Endodermal cell (in vitro differentiated cells): Measurements from ENCODE around the gene M6PR. TPM values are rescaled to one million over a fixed set of nuclear protein-coding genes. Genes with fewer than 3 reads are reported as not detected.

Experiments used
- DNase-seq: peaks from one replicate; pipeline ENCODE4 v3.0.0-alpha.2; 2017
- H3K27ac ChIP-seq: 2 replicates; pipeline ENCODE4 v1.5.1; 2013; ENCODE audit warnings: mild to moderate bottlenecking, low read depth, low read length, moderate library complexity
- H3K27me3 ChIP-seq: 2 replicates; pipeline ENCODE4 v1.6.1; 2013; ENCODE audit warnings: mild to moderate bottlenecking, low read length, moderate library complexity; ENCODE audit not compliant: insufficient read depth, control insufficient read depth, poor library complexity, severe bottlenecking
- H3K36me3 ChIP-seq: 2 replicates; pipeline ENCODE4 v1.7.0; 2013; ENCODE audit warnings: mild to moderate bottlenecking, low read length, moderate library complexity; ENCODE audit not compliant: control insufficient read depth, insufficient read depth
- H3K4me1 ChIP-seq: one replicate; pipeline ENCODE4 v1.7.0; 2013; ENCODE audit warnings: low read length; ENCODE audit not compliant: control insufficient read depth, insufficient read depth
- H3K4me3 ChIP-seq: 2 replicates; pipeline ENCODE4 v1.5.1; 2013; ENCODE audit warnings: mild to moderate bottlenecking, low read length, moderate library complexity
- H3K9ac ChIP-seq: 2 replicates; pipeline ENCODE4 v1.6.1; 2013; ENCODE audit warnings: mild to moderate bottlenecking, low read length, moderate library complexity; ENCODE audit not compliant: poor library complexity, severe bottlenecking; ENCODE audit errors: extremely low read depth
- H3K9me3 ChIP-seq: 2 replicates; pipeline ENCODE4 v1.6.1; 2013; ENCODE audit warnings: mild to moderate bottlenecking, low read length, moderate library complexity; ENCODE audit not compliant: control insufficient read depth
- H3K27ac Mint-ChIP-seq: 2 replicates; pipeline ENCODE4 v1.8.0; 2020; ENCODE audit warnings: mixed read lengths
- H3K27me3 Mint-ChIP-seq: 2 replicates; pipeline ENCODE4 v1.8.0; 2021; ENCODE audit warnings: mild to moderate bottlenecking, mixed read lengths; ENCODE audit not compliant: insufficient read depth
- H3K36me3 Mint-ChIP-seq: 2 replicates; pipeline ENCODE4 v1.8.0; 2020; ENCODE audit warnings: low read depth, mixed read lengths
- H3K4me1 Mint-ChIP-seq: 2 replicates; pipeline ENCODE4 v1.8.0; 2020; ENCODE audit warnings: mixed read lengths
- H3K4me3 Mint-ChIP-seq: 2 replicates; pipeline ENCODE4 v1.8.0; 2020; ENCODE audit warnings: mild to moderate bottlenecking, moderate library complexity, mixed read lengths
- H3K9me3 Mint-ChIP-seq: 2 replicates; pipeline ENCODE4 v1.8.0; 2020; ENCODE audit warnings: mild to moderate bottlenecking, mixed read lengths
- CTCF ChIP-seq: fragments of 200-600 bp; sonication (generic); conservative IDR thresholded peaks from 2 replicates; pipeline ENCODE4 v1.5.0; 2021; ENCODE audit warnings: antibody characterized with exemption, mild to moderate bottlenecking
- WGBS, 2 experiments: methylation state at CpG; one replicate each; pipeline versions ENCODE4 v1.1.5 to v1.1.7; 2013; ENCODE audit warnings: missing lambda C conversion rate in 2 of 2, mixed read lengths in 1 of 2; ENCODE audit not compliant: insufficient coverage in 1 of 2, insufficient read length in 1 of 2; 5-methylcytosine and 5-hydroxymethylcytosine counted together
- total RNA-seq, 2 donors: library from RNA; stranded (reverse); fragmentation: NEBNext Ultra II Directional in 1 of 2; extraction: Animal tissue kit (Norgen Biotek cat#: 25700) in 1 of 2; gene quantifications; 2 replicates in 1 of 2; 3 replicates in 1 of 2; pipeline ENCODE4 v1.2.1, GENCODE V29; 2021

Gene M6PR
- total RNA-seq, 2 donors from 2014 or later: 116 to 255 TPM

- H3K4me1 Mint-ChIP-seq: no peaks in the 10 kb centered on the region
- no peaks in the 10 kb centered on the region for H3K27me3 Mint-ChIP-seq
- no CpG with 5 or more reads among the region's 2 CpGs for WGBS, 2 experiments
- H3K36me3 Mint-ChIP-seq: peaks cover 12% of the 10 kb centered on the region
- Histone ChIP-seq H3K9ac (no peak overlapping the region), H3K27me3 (no peaks in the 10 kb centered on the region), H3K27ac (no peak overlapping the region), H3K9me3 (peaks cover 10% of the 10 kb centered on the region), H3K4me3 (no peak overlapping the region), H3K36me3 (no peaks in the 10 kb centered on the region), H3K4me1 (no peaks in the 10 kb centered on the region)
- H3K27ac Mint-ChIP-seq: no peak overlapping the region
- no peak for DNase-seq
- peaks cover 20% of the 10 kb centered on the region for H3K9me3 Mint-ChIP-seq
- TF ChIP-seq CTCF: no peak
- no peak overlapping the region for H3K4me3 Mint-ChIP-seq
Observed at GRCh38 chr12:8958066-8958465, 8.6 kb upstream of the M6PR start.

- H3K9me3 Mint-ChIP-seq: peaks cover 24% of the 10 kb centered on the region
- no peaks in the 10 kb centered on the region for H3K4me1 Mint-ChIP-seq
- Histone ChIP-seq H3K9me3 (peaks cover 15% of the 10 kb centered on the region), H3K27me3 (no peaks in the 10 kb centered on the region), H3K4me3 (no peak overlapping the region), H3K36me3 (no peaks in the 10 kb centered on the region), H3K4me1 (no peaks in the 10 kb centered on the region), H3K9ac (no peak overlapping the region), H3K27ac (no peak overlapping the region)
- no peak for DNase-seq
- 88 to 89% methylated on average over 3 to 4 of the region's 4 CpGs for WGBS, 2 experiments
- TF ChIP-seq CTCF: no peak
- H3K27me3 Mint-ChIP-seq: no peaks in the 10 kb centered on the region
- H3K27ac Mint-ChIP-seq: no peak overlapping the region
- H3K4me3 Mint-ChIP-seq: no peak overlapping the region
- H3K36me3 Mint-ChIP-seq: peaks cover 17% of the 10 kb centered on the region
Observed at GRCh38 chr12:8957561-8957960, 8.1 kb upstream of the M6PR start.

DNA sequence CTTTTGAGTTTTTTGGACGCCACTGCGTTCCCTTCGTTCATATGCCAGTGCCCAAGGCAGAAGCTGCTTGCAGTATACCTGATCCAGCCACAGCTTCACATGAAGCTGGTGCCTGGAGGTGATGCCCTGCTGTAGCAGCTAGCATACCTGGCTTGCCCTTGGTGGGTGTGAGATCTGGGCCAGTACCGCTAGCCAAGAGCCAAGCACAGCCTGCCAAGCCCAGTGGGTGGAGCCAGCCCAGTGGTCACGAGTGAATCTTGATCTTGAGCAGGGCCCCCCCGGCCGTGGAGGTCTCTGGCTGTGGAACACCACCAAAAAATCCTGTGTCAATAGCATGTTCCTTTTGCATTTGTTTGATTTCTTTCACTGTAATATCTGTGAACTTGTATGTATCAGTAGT, 7.3 kb upstream of the M6PR start:
- 88 to 94% methylated on average over 7 of the region's 7 CpGs for WGBS, 2 experiments
- Mint-ChIP-seq H3K36me3 (peaks cover 18% of the 10 kb centered on the region), H3K4me3 (no peak overlapping the region), H3K4me1 (no peaks in the 10 kb centered on the region), H3K27me3 (no peaks in the 10 kb centered on the region), H3K9me3 (peaks cover 24% of the 10 kb centered on the region), H3K27ac (no peak overlapping the region)
- no peak for DNase-seq
- Histone ChIP-seq H3K27ac (no peak overlapping the region), H3K36me3 (no peaks in the 10 kb centered on the region), H3K4me1 (no peaks in the 10 kb centered on the region), H3K9me3 (peaks cover 16% of the 10 kb centered on the region), H3K27me3 (no peaks in the 10 kb centered on the region), H3K9ac (no peak overlapping the region), H3K4me3 (no peak overlapping the region)
- no peak for TF ChIP-seq CTCF
